Subcutaneous adipose tissue (tissue), 4 donors: ENCODE data around the gene KLC4. TPM values are rescaled to one million over a fixed set of nuclear protein-coding genes. Genes with fewer than 3 reads are reported as not detected.

Source experiments
- CTCF ChIP-seq: fragments of 450-650 bp; IDR thresholded peaks from one replicate; pipeline ENCODE4 v1.5.1; 2016; ENCODE audit warnings: low read depth, mild to moderate bottlenecking, control low read depth, antibody characterized with exemption, moderate library complexity
- total RNA-seq, 4 donors: library from RNA; depleted of rRNA; stranded (reverse); fragments of >200 nt; gene quantifications; one replicate each; pipeline ENCODE4 v1.1.0, GENCODE V29; 2016

The KLC4 gene
- total RNA-seq, 4 donors from 2014 or later = 10.9 to 24.7 (median 21.9) TPM

DNA sequence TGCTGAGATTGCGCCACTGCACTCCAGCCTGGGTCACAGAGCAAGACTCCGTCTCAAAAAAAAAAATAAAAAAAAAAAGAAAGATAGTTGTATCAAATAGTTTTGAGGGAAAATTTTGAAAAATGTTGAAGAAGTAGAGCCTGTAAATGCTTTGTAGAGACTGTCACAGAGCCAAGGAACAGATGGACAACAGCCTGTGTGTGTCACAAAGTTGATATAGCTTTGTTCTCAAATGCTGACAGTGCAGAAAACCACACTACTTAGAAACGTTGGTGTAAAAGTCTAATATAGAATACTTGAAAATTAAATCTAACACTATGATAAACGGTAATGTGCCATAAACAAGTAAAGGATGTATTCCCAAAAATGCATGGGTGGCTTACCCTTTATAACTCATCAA, 42.1 kb downstream of the KLC4 start:
- TF ChIP-seq CTCF = no peak

DNA sequence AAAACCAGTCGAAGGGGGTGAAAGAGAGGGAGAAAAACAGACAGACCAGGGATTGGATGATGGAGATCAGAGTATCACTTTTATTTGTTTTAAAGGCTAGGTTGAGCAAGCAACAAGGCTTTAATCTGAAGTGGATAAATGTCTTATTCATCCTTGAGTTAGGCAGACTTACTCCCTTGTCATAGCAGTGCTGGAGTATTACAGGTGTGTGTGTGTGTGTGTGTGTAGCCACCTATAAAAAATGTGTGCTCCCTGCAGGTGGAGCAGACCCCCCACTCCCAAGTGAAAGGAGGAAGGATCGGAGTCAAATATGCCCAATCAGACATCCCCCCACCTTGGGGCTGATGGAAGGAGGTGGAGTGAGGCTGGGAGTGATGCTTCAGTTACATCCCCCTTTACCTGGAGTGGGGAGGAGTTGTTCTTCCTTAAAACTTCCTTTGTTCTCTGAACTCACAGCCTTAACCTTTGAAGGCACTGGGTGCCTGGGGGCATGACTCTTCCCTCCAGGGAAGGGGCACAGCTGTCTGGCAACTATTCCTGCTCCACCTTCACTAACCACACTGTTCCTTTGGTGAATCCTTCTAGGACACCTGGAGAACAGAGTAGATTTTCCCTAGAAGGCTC, 43.9 kb downstream of the KLC4 start:
- TF ChIP-seq CTCF = no peak

DNA sequence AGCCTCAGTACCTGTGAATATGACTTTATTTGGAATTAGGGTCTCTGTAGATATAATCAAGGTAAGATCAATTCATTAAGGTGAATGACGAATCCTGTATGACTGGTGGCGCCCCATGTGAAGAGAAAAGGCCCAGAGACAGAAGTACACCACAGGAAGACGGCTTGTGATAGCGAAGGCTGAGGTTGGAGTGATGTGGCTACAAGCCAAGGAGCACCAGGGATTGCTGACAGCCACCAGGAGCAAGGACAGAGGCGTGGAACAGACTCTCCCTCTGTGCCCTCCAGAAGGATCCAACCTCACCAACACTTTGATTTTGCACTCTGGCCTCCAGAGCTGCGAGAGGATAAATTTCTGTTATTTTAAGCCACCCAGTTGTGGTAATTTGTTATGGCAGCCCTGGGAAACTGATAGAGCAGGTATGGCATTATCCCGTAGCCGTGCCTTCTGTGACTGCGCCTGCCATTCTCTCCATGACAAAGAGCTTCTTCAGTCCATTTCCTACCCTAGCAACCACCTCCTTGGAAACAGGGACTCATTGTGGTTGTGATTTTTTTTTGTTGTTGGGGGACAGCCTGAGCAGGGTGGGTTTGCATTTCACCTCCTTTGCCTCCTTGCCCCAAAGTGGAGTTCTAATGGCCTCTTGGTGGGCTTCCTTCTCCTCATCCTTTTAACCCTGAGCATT, 46.2 kb downstream of the KLC4 start:
- TF ChIP-seq CTCF = no peak

DNA sequence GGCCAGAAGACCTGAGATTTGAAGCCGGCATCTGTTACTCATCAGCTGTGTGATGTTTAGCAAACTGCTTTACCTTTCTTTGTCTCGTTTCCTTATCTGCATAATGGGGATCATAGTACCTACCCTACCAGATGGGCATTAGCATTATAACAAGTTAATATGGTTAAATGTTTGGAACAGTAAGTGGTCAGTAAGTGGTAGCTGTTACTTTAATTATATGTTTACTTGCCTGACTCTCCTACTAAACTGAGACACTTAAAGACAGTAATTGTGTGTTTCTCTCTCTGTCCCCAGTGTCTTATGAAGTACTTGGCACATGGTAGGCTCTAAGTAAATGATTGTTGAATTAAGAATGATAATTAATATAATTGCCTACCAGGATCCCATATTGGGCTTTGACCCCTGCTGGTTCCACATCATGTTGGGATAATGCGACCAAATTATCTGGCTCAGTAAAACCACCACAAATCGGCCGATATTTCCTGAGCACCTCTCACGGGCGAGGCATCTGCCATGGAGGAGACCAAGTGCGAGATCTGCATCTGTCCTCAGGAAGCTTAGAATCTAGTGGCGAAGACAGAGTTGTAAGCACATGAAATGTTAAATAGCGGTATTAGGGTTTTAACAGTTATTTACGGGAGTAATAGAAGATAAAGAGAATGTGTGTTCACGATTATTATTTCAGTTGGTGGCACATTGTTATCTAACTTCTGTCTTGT, 48.1 kb downstream of the KLC4 start:
- no peak for TF ChIP-seq CTCF

DNA sequence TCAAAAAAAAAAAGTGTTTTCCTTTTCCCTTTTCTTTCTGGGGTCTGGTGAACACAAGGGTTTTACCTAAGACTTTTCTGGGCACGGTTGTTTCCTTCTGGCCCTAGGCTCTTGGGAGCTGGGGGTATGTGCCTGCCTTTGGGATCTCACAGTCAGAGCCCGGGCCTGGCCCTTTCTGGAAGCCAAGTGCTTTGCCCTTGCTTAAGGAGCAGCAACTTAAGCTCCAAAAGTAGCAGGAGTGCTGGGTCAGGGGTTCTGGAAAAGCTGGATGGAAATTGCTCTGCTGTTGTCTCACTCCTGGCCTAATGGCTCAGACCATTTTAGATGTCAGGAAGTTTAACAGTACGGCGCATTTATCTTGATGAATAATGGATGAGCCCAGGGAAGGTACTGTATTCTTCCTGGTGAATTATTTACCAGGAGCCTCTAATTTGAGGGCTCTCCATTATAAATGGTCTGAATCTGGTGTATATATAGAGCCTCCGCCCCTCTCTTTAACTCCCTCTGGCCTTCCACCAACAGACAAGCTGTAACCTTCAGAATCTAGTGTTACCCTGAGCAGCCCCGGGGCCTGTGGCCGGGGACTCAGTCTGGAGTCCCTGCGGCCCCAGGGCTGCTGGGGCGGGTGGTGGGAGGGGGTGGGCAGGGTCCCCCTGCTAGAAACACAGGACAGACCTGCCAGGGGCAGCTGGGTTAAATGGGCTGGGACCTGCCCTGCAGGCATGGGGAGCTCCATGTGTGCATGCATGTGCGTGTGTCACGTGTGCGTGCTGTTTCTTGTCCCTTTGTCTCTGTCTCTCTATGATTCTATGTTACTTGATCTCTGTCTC, 54.2 kb downstream of the KLC4 start:
- TF ChIP-seq CTCF = no peak

- no peak for TF ChIP-seq CTCF
These were observed 55.9 kb downstream of the KLC4 start for GRCh38 chr6:43115365-43115764.
